Measurements from ENCODE around the gene GNAT3.

GNAT3 gene

DNA sequence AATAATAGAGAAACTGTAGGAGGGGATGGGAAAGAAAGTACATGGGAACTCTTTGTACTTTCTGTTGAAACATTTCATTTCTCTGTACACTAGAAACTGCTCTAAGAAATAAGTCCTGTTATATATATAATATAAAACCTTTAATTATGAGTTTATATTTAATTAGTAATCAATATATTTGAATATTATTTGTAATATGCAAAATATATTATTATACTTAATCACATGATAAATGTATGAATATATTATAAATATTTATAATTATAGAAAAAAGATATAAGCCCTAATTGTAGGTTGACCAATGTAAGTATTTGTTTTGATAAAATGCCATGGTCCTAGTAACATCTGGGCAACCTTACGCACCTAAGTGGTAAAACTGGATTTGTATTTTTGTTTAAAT, 51.0 kb downstream of the GNAT3 start:
- DNase-seq: no peak

DNA sequence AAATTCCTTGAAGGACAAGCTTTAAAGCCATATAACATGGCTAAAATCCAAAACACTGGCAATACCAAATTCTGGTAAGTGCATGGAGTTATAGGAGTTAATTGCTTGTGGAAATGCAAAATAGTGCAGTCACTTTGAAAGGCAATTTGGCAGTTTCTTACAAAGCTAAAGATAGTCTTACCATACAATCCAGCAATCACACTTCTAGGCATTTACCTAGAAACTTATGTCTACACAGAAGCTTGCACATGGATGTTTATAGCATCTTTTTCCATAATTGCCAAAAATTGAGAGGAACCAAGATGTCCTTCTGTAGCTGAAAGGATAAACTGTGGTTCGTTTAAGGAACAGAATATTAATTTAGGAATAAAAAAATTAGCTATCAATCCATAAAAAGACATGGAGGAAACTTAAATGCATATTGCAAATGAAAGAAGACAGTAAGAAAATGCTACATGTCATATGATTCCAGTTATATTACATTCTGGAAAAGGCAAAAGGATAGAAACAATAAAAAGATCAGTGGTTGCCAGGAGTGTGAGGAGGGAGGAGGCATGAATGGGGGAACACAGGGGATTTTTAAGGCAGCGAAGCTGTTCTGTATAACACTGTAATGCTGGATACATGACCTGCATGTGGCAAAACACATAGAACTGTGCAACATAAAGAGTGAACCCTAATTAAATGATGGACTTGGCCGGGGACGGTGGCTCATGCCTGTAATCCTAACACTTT, 51.9 kb downstream of the GNAT3 start:
- DNase-seq: no peak

DNA sequence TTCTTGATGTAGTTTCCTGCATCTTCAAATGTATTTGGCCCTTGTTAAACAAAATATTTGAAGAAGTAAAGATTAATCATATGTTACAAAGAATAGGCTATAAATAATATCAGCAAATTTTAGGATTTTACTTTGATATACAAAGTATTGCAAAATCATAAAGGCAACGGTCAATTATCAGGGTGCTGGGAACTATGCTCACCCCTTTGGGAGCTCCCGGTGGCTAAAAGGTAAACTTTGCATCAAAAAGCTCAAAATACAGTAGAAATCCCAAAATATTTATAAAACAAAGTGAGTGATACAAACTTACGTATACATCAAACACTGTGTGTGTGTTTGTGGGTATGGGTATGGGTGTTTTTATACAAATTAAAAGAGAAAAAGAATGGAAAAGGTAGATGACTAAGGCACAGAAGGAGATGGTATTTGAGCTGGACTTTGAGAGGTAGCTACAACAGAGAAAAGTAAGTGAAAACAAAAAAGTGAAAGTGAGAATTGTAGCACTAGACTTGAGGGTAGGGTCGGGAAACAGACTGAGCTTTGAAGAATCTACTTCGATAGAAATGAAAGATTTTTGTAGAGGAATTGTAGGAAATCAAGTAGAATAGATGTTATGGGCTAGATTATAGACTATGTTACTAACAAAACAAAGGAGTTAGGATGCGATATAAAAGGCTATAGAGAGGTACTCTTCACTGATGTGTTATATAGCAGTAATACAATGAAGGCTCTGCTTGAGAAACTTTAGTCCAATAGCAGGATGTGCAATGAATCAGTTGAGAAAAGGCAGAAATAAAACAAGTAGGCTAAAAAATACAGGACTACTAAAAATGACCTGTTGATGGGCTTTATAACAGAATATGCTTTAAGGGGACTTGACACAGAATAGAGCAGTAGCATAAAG, 52.8 kb downstream of the GNAT3 start:
- no peak for DNase-seq

DNA sequence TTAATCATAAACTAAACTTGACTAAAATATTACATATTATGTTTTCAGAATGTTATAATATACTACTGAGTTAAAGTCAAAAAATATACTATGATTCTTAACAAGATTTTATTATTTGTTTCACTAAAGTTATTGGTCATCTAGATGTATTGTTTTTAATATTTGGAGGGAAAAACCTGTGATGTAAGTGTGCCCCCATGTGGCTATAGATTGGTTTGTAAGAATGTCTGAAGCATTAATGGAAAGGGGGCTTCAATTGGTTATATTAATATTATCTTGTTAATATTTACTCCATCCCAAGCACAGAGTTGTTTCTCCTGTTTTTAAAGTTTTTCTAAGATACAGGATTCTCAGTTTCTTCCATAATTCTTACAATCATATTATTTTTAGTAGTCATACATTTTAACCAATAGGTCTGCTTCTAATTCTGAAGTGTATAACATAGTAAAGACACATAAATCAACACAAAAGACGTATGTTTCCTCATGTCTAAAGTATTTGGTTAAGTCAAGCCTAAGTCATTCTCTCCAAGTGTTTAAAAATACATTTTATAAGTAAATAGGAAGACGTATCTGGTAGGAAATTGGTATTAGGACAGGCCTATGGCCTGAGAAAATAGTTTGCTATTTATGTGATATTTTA, 58.0 kb downstream of the GNAT3 start:
- DNase-seq: no peak

DNA sequence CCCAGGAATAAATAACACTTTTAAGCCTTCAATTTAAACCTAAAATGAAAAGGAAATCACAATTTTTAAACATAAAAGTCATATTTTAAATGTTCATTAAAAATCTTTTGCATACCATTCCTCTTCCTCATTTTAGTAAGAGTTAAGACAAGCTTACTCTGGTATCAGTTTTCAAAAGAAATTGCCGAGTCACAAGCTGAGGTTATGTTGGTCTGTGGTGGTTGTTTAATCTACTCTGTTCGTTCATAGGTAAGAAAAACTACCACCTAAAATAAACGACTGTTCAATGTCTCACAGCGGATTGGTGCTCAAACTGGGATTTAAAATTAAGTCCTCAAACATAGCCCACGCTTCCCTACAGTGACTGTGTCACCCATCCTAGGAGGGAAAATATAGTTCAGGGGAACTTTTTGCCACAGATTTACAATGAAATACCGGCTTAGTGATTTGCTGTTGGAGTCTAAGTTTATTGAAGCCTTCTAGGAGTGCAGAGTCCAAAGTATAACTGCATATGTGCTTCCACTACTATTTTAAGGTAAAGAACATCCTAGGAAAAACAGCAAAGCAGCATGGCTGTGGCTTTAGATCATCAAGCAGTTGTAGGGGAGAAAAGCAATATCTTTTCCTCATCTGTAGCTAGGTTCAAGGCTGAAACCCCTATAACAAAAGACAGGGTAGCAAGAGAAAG, 61.1 kb downstream of the GNAT3 start:
- DNase-seq: no peak

DNA sequence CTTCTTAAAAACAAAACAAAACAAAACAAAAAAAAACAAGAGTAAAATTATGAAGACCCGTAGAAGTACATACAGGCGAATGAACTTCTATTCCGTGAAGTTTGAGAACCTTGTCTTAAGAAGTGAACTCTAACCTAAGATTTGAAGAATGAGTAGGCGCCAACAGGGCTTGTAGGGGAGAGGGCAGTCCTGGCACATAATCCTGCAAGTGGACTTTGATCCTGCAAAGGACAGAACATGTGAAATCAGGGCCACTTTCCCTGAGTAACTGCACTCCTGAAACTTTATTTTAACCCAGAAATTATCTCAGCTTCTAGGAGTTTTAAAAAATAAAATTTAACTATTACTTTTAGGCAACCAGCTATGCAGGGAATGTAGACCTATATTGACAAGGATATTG, 62.0 kb downstream of the GNAT3 start:
- DNase-seq: no peak

DNA sequence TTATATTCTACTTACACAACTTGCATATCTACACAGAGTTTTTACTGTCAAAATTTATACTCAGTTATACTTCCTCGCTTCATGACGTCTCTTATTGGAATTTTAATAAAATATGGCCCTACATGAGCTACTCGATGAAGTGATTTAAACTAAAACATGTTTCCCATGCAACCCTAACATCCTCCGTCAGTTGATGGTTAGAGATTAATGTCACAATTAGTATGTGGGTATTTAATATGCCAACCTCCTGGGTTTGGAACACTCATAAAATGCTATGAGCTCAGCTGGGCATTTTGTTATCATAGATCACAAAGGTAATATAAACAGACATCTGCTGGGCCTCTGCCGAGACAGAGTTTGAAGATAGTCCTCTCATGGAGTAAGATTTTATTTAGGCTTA, 66.5 kb downstream of the GNAT3 start:
- DNase-seq: no peak

DNA sequence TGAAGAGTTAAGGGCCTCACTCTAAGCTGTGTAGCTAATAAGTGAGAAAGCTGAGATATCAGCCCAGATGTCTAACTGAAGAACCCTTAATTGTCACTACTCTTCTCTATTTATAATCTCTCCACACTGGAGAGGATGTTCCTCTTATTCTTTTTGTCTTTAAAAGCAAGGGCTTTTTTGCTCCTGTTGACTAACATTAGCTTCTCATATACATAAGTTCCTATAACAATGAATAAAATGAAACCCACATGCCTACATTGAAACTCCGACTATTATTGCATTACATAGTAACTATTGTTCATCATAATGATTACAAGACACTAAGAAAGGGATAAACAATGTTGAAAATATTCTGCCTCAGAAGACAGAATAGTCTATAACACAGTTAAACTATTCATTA, 67.1 kb downstream of the GNAT3 start:
- DNase-seq: no peak

DNA sequence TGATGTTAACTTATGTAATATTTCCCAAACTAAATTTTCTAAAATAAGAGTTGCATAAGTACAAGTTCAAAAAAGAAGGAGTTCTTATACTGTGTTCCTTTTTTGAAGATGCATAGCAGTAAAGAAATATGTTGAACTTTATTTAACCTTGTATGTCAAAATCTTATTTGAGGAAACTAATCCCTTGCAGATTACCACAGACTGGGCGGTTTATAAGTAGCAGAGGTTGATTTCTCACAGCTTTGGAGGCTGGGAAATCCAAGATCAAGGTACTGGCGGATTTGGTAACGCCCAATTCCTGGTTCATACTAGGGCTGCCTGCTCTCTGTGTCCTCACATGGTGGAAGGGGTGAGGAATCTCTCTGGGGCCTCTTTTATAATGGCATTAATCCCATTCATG, 68.5 kb downstream of the GNAT3 start:
- DNase-seq: no peak

DNA sequence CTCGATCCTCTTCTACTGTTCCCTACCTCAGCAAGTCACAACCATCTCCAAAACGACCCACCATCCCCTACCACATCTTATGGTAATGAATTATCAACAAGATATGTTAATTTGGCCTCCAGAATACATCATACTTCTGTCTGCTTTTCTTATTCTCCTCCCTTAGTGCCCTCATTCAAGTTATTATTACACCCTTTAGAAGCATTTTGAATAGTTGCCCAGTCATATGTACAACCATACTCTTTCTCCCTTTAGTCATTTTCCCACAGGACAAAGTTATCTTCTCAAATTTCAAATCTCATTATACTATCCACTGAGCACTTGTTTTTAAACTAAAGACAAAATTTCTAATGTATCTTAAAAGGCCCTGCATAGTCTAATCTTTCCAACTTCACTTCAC, 71.0 kb downstream of the GNAT3 start:
- DNase-seq: no peak

DNA sequence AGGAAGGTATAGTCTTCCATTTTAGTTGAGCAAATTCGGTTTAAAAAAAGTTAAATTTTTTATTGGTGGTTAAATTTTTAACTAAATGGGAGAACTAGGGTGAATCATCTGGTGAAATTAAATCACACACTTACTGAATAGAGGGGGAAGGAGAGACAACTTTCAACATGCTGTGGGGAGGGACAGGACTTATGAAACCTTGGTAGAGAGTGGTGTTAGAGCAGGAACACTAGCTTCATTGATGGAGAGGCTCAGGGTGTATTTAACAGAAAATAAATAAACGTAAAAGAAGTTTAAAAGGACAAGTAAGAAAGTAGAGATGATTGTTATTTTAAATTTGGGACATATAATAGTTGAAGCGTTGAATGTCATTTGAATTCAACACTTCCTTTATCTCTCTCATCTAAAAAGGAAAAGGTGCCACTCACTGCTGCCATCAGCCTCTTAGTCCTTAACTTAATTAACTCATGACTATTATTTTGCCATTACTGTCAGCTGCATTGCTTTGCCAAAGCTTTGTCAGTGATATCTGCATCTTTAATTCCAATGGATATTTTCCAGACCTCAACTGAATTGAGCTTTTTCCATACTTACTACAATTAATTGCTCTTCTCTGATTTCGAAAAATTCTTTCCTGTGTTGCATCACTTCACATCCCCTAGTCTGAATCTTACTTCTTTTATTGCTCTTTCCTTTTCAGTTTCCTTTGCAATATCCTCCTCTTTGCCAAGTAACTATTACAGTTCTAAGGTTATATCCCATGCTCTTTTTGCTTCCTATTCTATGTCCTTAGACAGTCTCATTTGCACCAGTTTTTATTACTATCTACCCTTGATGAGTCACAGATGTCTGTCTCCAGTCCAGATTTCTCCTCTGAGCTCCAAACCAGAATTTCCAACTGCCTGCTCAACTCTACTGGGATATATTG, 71.7 kb downstream of the GNAT3 start:
- no peak for DNase-seq

DNA sequence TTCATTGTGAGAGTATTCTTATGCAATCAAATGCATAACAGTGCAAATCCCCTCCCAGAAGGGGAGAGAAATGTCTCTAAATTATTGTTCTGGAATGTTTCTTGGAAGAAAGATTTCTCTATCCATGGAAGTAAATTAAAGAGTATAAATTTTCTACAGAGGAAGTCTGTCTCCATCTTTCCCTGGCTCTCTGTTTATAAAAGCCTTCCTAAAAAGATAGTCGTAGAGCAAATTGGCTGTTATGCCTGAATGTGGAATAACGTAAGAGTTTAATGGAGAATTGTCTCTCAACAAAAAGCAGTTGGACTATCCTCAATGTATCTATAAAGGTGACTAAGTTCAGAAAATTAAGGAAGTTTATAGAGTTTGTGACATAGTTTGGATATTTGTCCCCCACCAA, 76.3 kb downstream of the GNAT3 start:
- no peak for DNase-seq

DNA sequence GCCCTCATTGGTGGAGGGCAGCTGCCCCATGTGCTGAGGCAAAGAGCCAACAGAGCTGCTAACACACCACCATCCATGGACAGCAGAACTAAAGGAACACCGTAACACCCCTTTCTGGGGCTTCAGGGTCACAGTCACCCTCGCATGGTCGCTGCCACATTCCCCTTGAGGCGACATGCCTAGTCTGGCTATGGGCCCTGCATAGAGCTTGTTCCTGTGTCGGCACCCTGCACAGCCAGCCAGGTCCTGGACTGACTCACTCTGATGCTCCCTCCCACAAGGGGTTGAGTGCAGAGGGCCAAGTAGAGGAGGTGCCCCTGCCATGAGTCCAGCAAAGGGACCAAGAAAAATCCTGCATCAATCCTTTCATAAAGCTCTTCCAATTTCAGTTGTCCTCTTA, 77.8 kb downstream of the GNAT3 start:
- no peak for DNase-seq

DNA sequence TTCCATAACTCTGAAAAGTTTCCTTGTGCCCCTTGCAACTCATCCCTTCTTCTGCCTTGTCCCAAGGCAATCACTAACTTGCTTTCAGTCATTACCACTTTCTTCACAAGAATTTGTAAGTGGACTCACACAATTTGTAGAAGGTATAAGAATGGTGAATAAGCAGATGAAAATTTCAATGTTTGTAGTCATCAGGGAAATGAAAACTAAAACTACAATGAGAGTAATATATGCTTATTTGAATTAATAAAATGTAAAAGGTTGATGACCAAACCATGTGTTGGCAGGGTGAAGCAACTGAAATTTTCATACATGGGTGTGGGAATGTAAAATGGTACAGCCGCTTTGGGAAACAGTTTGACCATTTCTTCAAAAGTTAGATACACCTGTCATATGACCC, 79.7 kb downstream of the GNAT3 start:
- DNase-seq: no peak

DNA sequence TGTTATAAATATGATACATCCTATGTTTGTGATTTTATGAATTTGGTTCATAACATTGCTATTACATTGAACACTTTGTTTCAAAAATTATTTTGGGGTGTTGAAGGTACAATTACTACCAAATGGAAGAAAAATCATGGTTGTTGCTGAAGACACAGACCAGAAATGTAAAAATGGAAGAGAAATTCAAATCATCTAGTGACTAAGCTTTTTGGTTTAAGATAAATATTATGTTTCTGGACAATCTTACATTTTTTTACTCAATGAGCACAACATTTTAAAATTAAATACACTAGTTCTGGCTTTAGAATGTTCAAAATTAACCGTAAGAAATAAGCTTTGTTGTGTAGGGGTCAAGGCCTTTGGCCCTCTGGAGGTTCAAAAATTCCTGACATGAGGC, 82.7 kb downstream of the GNAT3 start:
- DNase-seq: no peak

DNA sequence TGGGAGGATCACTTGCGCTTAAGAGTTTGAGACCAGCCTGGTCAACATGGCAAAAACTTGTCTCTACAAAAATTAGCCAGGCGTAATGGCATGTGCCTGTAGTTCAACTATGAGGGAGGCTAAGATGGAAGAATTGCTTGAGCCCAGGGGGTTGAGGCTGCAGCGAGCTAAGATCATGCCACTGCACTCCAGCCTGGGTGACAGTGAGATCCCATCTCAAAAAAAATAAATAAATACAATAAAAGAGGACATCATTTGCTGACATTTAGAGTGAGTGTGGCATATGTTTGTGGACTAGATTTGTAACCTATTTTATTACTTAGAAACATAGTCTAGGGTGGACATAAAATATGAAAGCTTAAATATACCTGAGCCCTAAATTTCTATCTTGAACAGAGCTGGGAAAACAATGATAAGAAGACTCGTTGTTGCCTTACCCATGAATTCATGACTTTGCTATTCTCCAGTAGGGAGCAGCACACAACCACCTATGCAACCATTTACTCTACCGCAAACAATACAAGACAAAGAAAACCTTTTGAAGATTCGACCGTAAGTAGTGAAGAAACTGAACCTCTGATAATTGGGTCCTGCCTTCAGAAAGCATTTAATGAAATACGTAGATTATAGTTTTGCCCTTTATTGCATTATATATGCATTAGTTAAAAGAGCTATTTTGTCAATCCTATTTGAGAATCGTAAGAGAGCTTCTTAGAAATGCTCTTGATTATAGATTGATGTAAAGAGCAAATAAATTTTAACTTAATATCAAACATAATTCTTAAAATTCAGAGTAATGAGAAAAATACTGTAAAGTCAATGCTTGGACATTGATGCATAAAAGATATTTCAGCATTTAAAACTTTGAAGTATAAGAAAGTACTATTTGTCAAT, 83.5 kb downstream of the GNAT3 start:
- DNase-seq: no peak

DNA sequence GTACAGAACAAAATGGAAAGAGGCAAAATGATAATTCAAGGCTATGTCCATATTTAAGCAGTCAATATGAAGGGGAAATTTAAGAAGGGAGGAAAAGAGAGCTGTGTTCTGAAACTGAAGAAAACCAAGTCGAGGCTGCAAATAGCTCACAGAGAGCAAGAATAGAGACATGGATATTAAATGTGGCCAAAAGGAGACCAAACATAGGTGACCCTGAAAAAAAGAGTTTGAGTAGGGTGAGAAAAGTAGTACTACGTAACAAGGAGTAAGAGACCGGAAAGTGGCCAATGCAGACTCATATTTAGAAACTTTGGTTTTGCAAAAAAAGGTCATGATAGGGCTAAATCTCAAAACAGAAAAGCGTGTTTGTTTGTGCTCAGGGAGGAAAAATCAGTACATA, 84.6 kb downstream of the GNAT3 start:
- no peak for DNase-seq

DNA sequence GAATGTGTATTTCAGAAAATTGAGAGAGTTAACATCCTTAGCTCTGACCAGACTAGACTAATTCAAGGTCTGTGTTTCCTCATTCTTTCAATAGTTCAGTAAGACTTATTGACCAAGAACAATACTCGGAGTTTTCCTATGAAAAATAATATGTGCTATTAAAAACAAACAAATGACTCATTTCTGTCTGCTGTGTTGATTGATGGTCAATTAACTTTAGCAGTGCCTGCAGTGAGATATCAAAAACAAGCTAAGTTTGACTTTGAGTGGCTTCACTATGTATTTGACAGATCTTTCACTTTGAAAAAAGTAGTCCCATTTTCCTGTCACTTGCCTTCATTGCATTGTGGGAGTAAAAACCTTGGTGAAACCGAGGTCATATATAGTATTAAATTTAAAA, 91.0 kb downstream of the GNAT3 start:
- no peak for DNase-seq

DNA sequence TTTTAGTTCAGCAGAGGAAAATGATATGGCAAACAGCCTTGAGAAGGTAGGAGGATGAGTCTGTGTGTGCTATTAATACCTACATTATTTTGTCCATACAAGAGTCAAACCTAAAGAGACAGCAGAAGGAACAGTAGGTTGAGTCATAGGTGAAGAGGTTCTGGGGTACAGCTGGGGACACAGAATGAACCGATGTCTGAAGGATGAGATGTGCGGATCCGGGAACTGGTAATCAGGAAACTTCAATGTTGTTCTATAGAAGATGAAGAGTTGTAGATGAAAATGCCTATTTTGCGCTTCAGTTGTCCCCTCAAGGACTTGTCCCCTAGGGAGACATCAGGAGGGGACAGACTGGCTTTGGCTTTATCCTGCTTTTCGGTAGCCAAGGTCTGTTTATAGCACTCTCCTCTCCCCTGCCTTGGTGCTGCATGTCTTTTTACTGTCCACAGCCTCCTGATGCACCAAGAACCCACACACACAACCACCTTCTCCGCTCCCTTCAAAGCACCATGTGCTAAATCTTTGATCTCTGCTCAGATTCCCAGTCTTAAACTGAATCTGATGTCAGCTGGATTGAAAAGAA, 94.6 kb downstream of the GNAT3 start:
- DNase-seq: no peak

DNA sequence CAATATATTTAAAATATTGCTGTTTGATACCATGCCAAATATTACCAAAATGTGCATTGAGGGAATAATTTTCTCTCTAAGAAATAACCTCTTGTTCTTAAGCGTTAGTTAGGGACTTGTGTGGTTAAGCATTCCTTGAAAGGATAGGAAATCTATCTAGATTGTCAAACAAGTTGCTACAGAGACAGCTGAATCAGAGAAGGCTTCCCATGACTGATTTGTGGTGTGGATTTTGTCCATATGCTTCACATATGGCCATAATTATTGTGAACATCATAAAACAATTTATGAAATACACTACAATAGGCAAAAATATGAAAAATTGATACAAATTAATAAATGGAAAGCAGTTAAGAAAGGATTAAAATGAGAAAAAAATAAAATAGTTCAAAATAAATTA, 96.3 kb downstream of the GNAT3 start:
- DNase-seq: no peak

DNA sequence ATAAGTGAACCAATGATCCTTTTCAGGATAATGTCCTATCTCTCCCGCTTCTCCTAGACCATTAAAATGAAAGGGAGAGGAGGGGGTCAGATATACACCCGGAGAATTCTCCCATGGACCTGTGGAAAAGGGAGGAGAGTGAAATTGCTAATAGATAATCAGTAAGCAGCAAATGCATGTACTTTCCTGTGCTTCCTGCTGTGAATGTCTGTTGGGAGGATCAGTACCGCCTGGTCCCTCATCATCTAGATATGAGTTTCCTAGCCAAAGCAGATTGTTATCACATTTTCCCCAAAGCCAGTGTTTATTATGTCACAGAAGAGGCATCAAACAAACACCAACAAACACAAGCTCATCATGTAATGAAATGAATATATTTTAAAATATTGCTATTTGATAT, 96.8 kb downstream of the GNAT3 start:
- DNase-seq: no peak
